Choroid plexus epithelial cell (primary cell): Measurements from ENCODE around the gene ODR4.
"Not testable (repeated sequence)": the region's sequence is repeated elsewhere in the genome, so short reads cannot be mapped to it uniquely, and the experiment has no call there.

ENCODE experiments used
- DNase-seq: peaks from one replicate; pipeline ENCODE4 v3.0.0-alpha.2; 2010; ENCODE audit warnings: low read depth
- H3K4me3 ChIP-seq: 2 replicates; pipeline ENCODE4 v1.5.1; 2011; ENCODE audit warnings: low read depth, mild to moderate bottlenecking, control low read depth, low read length, moderate library complexity
- TF ChIP-seq, protein P1 (sequence below): conservative IDR thresholded peaks from 2 replicates; pipeline ENCODE4 v1.5.1; 2011; ENCODE audit warnings: low read depth, mild to moderate bottlenecking, control low read depth, inconsistent platforms, low read length, moderate library complexity

The ODR4 gene

DNA sequence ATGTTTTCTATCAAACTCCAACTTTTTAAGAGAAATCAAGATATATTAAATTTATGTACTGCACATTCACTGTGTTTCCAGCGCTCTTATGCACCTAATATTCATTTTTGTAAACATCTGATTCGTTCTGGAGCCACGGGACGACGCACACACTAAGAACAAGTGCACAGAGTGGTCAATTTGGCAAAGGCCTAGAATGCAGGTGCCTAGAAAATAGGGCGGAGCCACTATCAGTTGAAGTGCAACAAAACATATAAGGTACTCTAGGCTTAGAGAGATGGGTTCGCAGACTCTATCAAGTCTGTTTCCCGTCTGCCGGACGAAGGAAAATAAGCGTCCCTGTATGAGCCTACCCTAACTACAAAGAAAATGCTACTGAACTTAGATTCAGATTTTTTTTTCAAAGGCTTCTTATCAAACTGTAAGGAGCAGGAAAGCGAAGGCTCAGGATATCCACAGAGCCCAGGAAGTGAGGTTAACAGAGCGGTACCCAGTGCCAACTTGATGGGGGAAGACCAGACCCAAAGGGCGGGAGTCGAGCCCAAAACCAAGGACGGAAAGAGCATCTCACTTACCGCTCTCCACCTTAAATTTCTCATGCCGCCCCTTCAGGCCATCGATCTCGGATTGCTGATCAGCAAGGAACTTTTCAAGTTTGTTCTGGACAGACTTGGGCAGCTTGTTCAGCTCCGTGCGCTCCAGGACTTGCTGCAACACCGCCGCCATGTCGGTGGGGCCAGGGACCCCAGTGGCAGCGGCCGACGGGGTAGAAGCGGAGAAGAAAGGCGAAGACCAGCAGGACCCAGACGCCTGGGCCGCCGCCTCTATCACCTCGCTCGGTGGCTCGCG is 1.1 kb upstream of the ODR4 start:
- TF ChIP-seq, protein P1, sequence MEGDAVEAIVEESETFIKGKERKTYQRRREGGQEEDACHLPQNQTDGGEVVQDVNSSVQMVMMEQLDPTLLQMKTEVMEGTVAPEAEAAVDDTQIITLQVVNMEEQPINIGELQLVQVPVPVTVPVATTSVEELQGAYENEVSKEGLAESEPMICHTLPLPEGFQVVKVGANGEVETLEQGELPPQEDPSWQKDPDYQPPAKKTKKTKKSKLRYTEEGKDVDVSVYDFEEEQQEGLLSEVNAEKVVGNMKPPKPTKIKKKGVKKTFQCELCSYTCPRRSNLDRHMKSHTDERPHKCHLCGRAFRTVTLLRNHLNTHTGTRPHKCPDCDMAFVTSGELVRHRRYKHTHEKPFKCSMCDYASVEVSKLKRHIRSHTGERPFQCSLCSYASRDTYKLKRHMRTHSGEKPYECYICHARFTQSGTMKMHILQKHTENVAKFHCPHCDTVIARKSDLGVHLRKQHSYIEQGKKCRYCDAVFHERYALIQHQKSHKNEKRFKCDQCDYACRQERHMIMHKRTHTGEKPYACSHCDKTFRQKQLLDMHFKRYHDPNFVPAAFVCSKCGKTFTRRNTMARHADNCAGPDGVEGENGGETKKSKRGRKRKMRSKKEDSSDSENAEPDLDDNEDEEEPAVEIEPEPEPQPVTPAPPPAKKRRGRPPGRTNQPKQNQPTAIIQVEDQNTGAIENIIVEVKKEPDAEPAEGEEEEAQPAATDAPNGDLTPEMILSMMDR: no peak
- DNase-seq: peak; percentile 43
- H3K4me3 ChIP-seq: peak overlapping the region; percentile 88

DNA sequence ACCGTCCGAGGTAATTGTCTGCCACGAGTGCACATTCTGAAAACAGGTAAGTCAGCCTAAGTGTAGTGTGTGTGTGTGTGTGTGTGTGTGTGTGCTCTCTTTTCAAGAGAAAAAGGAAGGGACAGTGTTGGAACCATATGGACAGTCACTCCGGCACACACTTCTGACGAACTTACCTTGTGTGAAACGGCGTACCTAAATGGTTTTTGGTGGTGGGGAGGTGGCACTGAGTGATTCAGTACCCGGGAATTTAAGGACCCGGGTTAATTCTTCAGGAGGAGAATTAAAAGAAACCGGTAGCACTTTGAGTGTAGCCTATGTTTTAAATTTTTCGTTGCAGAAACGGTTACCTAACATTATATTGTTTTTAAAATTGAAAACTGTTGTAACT is 286 bp downstream of the ODR4 start:
- no peak for DNase-seq
- TF ChIP-seq, protein P1: no peak
- H3K4me3 ChIP-seq: peak overlapping the region; percentile 88

DNA sequence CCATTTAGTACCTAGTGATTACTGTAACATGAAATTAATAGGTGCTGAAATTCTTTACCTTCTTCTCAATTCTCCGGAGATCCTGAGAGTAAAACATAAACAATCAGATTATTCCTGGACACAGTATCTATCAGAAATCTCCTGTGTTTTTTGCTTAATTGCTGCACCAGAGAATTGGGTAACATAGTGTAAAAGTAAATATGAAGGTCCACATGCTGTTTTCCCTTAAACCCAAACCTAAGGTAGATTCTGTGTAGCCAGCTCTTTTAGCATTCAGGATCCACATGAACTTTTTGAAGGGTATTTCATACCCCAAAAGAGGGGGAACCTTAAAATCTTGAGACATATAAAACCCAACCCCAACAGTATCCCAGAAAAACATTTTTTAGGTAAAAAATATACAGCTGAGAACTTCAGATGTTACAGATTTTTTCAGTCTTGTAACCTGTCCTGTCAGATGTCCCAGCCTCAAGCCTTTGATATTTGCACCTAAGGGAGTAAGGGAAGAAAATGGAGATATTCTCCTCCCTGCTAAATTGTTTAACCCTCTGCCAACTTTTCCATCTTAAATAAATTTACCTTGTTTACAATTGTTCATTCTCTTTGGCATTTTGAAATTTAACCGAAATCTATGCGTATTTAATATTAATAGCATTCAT is 11.2 kb downstream of the ODR4 start:
- no peak overlapping the region for H3K4me3 ChIP-seq
- TF ChIP-seq, protein P1: no peak
- DNase-seq: no peak

DNA sequence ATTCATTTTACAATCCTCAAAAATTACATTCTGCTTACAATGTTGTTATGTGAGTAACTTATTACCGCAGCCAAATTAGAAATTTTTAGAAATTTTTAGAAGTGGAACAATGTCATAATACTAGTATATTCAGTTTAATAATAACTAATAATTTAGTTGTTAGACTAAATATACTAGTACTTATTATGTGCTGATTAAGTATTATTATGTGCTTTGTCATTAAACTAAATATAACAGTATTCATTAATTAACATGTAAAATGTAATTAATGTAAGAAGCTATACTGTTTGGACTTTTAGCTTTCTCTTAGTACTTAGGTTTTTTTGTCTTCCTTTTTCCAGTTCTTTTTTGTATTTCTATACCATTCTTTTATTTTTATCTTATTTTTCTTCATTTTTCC is 15.3 kb downstream of the ODR4 start:
- TF ChIP-seq, protein P1: no peak
- no peak overlapping the region for H3K4me3 ChIP-seq
- no peak for DNase-seq

DNA sequence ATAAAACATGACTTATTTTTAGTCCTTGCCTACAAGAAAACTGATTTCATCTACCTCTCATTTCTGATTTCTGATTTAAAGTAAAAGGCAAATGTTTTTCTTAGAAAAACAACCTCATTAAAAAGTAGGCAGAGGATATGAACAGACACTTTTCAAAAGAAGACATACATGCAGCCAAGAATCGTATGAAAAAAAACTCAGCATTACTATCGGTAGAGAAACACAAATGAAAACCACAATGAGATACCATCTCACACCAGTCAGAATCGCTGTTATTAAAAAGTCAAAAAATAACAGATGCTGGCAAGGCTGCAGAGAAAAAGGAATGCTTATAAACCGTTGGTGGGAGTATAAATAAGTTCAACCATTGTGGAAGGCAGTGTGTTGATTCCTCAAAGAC is 16.2 kb downstream of the ODR4 start:
- H3K4me3 ChIP-seq: no peak overlapping the region
- DNase-seq: no peak
- TF ChIP-seq, protein P1: no peak

DNA sequence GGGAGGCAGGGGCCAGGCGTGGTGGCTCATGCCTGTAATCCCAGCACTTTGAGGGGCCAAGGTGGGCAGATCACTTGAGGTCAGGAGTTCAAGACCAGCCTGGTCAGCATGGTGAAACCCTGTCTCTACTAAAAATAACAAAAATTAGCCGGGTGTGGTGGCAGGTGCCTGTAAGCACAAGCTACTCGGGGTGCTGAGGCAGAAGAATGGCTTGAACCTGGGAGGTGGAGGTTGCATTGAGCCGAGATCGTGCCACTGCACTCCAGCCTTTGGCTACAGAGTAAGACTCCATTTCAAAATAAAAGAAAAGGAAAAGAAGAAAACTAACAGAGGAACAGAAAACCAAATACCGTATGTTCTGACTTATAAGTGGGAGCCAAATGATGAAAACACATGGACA is 17.1 kb downstream of the ODR4 start:
- H3K4me3 ChIP-seq, DNase-seq: not testable (repeated sequence)

DNA sequence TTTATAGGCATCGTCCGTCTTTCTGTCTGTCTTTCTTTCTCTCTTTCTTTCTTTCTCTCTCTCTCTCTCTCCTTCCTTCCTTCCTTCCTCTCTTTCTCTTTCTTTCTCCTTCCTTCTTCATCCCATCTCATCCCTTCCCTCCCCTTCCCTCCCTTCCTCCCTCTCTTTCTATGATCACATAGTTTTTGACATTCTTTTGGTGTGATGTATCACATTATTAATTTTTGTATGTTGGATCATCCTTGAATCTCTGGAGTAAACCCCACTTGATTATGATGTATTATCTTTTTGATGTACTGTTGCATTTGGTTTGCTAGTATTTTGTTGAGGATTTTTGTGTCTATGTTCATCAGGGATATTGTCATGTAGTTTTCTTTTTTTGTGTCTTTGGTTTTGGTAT is 25.8 kb downstream of the ODR4 start:
- H3K4me3 ChIP-seq, DNase-seq: not testable (repeated sequence)

DNA sequence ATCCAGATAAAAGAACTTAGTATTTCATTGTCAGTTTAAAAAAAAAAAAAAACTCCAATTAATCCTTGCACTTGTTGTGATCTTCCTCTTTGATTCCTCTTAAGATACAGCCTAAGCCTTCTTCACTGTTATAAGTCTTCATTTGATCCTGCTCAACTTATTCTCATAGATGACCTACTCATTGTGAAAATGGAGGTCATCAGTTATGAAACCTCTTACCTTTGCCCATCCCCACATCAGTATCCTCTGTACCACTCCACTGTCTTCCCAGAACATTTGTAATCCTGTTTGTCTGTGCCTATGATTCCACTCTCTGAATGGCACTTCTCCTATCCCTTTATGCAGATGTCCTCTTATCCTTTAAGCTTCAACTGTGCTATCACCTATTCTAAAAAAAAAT is 28.0 kb downstream of the ODR4 start:
- no peak overlapping the region for H3K4me3 ChIP-seq
- TF ChIP-seq, protein P1: no peak
- no peak for DNase-seq
